Activated T-helper 2 cell treated with anti-CD3 and anti-CD28 coated beads, Interferon-gamma antibody, Interleukin-2, Interleukin-4, amounts not matched to agents 10 μg/mL and 5 μg/mL and 100 μg/mL, durations not matched to agents 14 hours and 24 hours and 36 hours (primary cell): ENCODE results near the gene PNLIPRP1. TPM values are rescaled to one million over a fixed set of nuclear protein-coding genes. Genes with fewer than 3 reads are reported as not detected.

ENCODE experiments used
- DNase-seq: peaks from one replicate; pipeline ENCODE4 v3.0.0; 2021; ENCODE audit warnings: low spot score
- H3K27ac Mint-ChIP-seq: one replicate; pipeline ENCODE4 v1.8.0; 2021; ENCODE audit warnings: mixed read lengths
- H3K27me3 Mint-ChIP-seq: one replicate; pipeline ENCODE4 v1.8.0; 2021; ENCODE audit warnings: low read depth, mixed read lengths
- H3K36me3 Mint-ChIP-seq: one replicate; pipeline ENCODE4 v1.8.0; 2021; ENCODE audit warnings: low read depth, mixed read lengths
- H3K4me1 Mint-ChIP-seq: one replicate; pipeline ENCODE4 v1.8.0; 2021; ENCODE audit warnings: low read depth, mixed read lengths
- H3K4me3 Mint-ChIP-seq: one replicate; pipeline ENCODE4 v1.8.0; 2021; ENCODE audit warnings: low read depth, mild to moderate bottlenecking, moderate library complexity, mixed read lengths
- H3K9me3 Mint-ChIP-seq: one replicate; pipeline ENCODE4 v1.8.0; 2021; ENCODE audit warnings: mixed read lengths
- intact Hi-C: fragments of 100-400 bp; cut with micrococcal nuclease; formaldehyde crosslinking; loops from one replicate; pipeline ENCODE4 v1.15.1; 2023
- total RNA-seq: library from RNA; stranded (reverse); gene quantifications from 2 replicates; pipeline ENCODE4 v1.2.3, GENCODE V29; 2022

Gene PNLIPRP1
- total RNA-seq, 1 donor from 2014 or later: not detected

DNA sequence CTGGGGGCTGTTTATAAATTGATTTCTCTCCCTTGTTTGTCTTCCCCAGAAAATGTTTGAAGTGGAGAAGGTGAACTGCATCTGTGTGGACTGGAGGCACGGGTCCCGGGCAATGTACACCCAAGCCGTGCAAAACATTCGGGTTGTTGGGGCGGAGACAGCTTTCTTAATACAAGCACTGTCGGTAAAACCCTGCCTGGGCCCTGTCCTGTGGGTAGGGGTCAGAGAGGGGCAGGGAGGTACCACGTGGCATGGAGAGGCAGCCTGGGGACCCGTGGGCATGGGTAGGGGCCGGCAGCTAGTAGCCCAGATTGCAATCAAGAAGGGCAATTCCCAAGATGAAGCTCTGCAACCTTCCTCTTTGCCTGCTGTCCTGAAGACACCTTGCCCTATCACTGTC is 36.1 kb downstream of the PNLIPRP1 start:
- H3K4me3 Mint-ChIP-seq: no peak overlapping the region
- intact Hi-C loops: no loop called here
- no peaks in the 10 kb centered on the region for H3K4me1 Mint-ChIP-seq
- H3K36me3 Mint-ChIP-seq: no peaks in the 10 kb centered on the region
- DNase-seq: no peak
- no peaks in the 10 kb centered on the region for H3K9me3 Mint-ChIP-seq
- no peak overlapping the region for H3K27ac Mint-ChIP-seq
- peaks cover 8% of the 10 kb centered on the region for H3K27me3 Mint-ChIP-seq

DNA sequence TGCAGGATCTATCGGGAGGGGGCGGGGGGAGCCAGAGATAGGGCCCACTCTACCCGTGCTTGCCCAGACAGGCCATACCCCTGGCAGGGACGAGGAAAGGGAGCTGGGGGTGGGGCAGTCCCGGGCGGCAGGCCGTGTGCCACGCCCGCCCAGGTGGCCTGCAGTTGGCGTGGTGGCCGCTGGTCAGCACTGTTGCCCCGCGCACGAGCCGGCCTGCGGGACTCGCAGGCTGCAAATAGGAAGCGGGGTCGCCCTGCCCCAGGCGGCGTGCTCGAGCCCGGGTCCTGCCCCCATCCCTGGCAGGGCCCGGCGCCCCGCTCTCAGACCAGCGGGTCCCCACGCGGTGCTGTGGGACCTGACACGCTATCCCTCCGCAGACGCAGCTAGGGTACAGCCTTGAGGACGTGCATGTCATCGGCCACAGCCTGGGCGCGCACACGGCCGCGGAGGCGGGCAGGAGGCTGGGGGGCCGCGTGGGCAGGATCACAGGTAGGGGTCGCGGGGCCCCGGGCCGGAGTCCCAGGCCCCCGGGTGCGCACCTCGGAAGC is 36.7 kb downstream of the PNLIPRP1 start:
- intact Hi-C loops: no loop called here
- H3K4me1 Mint-ChIP-seq: no peaks in the 10 kb centered on the region
- DNase-seq: no peak
- no peaks in the 10 kb centered on the region for H3K36me3 Mint-ChIP-seq
- peaks cover 8% of the 10 kb centered on the region for H3K27me3 Mint-ChIP-seq
- no peak overlapping the region for H3K4me3 Mint-ChIP-seq
- H3K9me3 Mint-ChIP-seq: no peaks in the 10 kb centered on the region
- no peak overlapping the region for H3K27ac Mint-ChIP-seq

DNA sequence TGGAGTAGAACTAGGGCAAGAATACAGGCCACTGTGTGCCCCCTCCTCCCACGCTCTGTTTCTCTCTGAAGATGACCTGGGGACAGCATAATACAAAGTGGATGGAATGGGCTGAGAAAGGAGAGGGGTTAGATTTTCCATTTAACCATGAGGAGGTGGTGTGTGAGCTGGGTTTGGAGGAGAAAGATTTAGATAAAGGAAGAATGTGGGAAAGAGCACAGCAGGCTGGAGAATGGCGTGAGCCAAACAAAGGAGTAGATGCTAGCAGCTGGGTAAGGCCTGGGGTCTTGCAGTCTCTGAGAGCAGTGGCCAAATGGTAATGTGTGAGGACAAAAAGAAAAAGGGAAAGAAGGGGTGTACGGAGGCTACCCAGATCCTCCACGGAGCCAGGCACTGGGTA is 38.6 kb downstream of the PNLIPRP1 start:
- intact Hi-C loops: no loop called here
- Mint-ChIP-seq H3K4me1 (no peaks in the 10 kb centered on the region), H3K9me3 (no peaks in the 10 kb centered on the region), H3K4me3 (no peak overlapping the region), H3K36me3 (no peaks in the 10 kb centered on the region), H3K27me3 (peaks cover 8% of the 10 kb centered on the region), H3K27ac (no peak overlapping the region)
- DNase-seq: no peak

DNA sequence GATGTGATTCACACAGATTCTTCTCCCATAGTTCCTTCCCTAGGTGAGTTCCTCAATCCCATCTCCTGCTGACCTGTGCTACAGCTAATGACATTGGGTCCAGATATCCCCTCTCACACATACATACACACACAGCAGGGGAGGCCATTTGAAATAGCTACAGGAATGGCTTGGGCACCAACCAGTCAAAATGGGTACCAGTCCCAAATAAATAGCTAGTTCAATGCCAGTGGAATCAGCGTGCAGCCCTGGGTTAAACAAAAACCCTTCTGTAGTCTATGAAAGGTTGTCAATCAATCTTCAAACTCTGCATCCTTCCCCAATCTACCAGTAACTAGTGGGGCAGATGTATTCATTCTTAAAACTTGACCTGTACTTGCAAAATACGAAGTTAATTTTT is 39.3 kb downstream of the PNLIPRP1 start:
- no peaks in the 10 kb centered on the region for H3K9me3 Mint-ChIP-seq
- intact Hi-C loops: no loop called here
- H3K27ac Mint-ChIP-seq: no peak overlapping the region
- H3K4me3 Mint-ChIP-seq: no peak overlapping the region
- no peaks in the 10 kb centered on the region for H3K4me1 Mint-ChIP-seq
- H3K27me3 Mint-ChIP-seq: peaks cover 8% of the 10 kb centered on the region
- H3K36me3 Mint-ChIP-seq: no peaks in the 10 kb centered on the region
- no peak for DNase-seq

DNA sequence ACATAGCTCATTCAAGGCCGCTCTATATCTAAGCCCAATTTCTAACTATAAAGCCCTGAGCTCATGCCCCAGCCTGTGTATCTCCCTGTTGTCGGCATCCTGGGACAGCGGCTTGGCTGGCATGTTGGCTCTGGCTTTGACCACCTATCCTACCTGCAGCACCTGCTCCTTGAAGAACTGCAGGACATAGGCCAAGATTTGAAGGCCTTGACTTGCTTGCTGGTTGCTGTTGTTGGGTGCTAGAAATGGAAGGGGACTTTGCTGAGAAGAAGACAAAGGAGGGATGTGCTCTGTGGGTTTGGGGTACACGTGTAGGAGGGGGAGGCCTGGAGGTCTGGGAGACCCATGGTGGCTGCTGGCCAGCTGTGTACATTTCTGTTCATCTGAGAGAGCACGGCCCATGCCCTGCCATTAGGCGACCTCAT is 41.1 kb downstream of the PNLIPRP1 start:
- intact Hi-C loops: no loop called here
- no peaks in the 10 kb centered on the region for H3K4me1 Mint-ChIP-seq

DNA sequence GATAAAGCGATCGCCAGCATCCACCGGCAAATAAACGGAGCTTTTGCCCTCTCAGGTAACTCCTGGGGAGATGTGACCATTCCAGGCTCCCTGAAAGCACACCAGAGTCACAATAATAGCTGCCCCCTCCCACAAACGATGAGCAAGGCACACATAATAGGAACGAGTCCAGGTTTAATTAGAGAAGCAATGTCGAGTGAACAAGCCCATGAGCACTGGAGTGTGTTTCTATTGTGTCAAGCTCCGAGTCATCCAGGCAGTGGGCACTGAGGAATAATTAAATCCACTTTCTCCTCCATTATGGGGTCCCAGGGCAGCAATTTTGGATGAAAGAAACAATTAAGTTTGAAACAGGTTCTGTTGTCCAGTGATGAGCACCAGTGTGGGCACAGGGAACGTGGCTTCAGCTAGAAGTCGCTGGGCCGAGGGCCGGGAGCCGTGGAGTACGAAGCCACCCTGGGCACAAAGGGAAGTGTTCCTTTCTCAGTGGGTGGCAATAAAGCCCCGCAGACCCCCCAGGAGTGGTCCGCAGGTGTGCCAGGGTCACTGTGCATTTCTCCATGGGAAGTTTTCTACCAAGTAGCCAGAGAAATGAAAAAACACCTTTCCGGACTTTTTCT is 41.9 kb downstream of the PNLIPRP1 start:
- H3K9me3 Mint-ChIP-seq: no peaks in the 10 kb centered on the region
- H3K4me3 Mint-ChIP-seq: no peak overlapping the region
- peaks cover 8% of the 10 kb centered on the region for H3K27me3 Mint-ChIP-seq
- no peaks in the 10 kb centered on the region for H3K36me3 Mint-ChIP-seq
- no peak for DNase-seq
- no peak overlapping the region for H3K27ac Mint-ChIP-seq
- intact Hi-C loops: no loop called here
- H3K4me1 Mint-ChIP-seq: no peaks in the 10 kb centered on the region

More for the DNA sequence above, 41.1 kb downstream of the PNLIPRP1 start:
- H3K27me3 Mint-ChIP-seq: peaks cover 8% of the 10 kb centered on the region
- H3K4me3 Mint-ChIP-seq: no peak overlapping the region
- no peak for DNase-seq
- no peak overlapping the region for H3K27ac Mint-ChIP-seq
- no peaks in the 10 kb centered on the region for H3K36me3 Mint-ChIP-seq
- no peaks in the 10 kb centered on the region for H3K9me3 Mint-ChIP-seq

DNA sequence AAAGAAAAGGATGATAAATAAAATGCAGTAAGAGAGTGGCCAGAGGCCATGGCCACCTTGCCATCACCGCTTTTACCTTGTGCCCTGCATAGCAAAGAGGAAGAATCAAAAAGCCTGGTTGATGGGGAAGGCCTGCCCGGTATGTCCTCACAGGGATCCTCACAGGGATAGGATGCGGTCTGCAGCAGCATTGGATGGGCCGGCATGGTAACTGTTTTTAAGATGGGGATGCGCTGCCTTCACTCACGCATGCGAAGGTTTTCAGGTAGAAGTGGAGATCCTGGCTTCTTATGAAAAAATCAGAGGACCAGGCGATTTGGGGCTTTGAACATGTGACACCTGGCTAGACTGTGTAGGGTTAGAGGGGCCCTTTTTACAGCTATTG is 42.4 kb downstream of the PNLIPRP1 start:
- no peaks in the 10 kb centered on the region for H3K4me1 Mint-ChIP-seq
- intact Hi-C loops: no loop called here
- H3K36me3 Mint-ChIP-seq: no peaks in the 10 kb centered on the region
- H3K4me3 Mint-ChIP-seq: no peak overlapping the region
- H3K27ac Mint-ChIP-seq: no peak overlapping the region
- peaks cover 7% of the 10 kb centered on the region for H3K27me3 Mint-ChIP-seq
- H3K9me3 Mint-ChIP-seq: no peaks in the 10 kb centered on the region
- no peak for DNase-seq

DNA sequence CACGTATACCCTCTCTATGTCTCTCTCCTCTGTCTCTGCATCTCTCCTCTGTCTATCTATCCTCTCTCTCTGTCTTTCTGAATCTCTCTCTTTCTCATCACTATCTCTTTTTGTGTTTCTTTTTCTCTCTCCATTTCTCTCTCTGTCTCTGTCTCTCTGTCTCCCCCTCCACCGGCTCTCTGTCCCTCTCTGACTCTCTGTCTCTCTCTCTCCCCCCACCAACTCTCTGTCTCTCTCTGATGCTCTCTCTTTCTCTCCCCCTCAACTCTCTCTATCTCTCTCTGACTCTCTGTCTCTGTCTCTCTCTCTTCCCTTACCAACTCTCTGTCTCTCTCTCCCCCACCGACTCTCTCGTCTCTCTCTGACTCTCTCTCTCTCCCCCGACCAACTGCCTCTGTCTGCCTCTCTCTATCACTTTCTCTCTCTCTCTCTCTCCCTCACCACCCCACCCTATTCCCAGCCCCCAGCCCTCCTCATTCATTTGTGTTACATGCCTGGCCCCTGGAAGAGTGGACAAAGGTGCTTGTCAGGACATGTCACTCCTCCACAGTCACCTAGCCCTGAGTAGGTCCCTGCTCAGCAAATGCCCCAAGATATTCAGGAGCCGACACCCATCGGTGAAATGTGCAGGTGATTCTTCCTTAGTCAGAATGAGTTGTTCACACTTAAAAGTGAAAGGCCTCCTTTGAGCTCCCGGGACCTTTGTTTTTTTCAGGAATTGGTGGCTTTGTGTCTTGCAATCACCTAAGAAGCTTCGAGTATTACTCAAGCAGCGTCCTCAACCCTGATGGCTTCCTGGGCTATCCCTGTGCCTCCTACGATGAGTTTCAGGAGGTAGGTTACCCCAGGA is 43.6 kb downstream of the PNLIPRP1 start:
- no peak for DNase-seq
- H3K27ac Mint-ChIP-seq: no peak overlapping the region
- H3K9me3 Mint-ChIP-seq: no peaks in the 10 kb centered on the region
- intact Hi-C loops: no loop called here
- no peaks in the 10 kb centered on the region for H3K36me3 Mint-ChIP-seq
- H3K4me1 Mint-ChIP-seq: no peaks in the 10 kb centered on the region
- H3K4me3 Mint-ChIP-seq: no peak overlapping the region
- peaks cover 1% of the 10 kb centered on the region for H3K27me3 Mint-ChIP-seq

DNA sequence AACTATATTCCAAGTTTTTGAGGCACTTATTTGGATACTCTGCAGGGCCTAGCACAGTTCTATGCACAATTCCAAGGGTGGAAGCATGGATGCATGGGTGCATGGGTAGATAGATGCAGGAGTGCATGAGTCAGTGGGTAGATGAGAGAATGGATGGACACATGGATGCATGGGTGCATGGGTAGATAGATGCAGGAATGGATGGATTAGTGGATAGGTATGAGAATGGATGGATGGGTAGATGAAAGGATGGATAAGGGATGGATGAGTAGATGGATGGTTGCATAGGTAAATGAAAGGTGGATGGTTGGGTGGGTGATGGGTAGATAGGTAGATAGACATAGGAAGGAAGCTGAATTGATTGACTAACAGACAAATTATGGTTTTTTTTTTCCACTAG is 45.6 kb downstream of the PNLIPRP1 start:
- Mint-ChIP-seq H3K27ac (no peak overlapping the region), H3K9me3 (no peaks in the 10 kb centered on the region), H3K4me1 (no peaks in the 10 kb centered on the region), H3K27me3 (no peaks in the 10 kb centered on the region), H3K36me3 (no peaks in the 10 kb centered on the region), H3K4me3 (no peak overlapping the region)
- intact Hi-C loops: no loop called here
- no peak for DNase-seq

DNA sequence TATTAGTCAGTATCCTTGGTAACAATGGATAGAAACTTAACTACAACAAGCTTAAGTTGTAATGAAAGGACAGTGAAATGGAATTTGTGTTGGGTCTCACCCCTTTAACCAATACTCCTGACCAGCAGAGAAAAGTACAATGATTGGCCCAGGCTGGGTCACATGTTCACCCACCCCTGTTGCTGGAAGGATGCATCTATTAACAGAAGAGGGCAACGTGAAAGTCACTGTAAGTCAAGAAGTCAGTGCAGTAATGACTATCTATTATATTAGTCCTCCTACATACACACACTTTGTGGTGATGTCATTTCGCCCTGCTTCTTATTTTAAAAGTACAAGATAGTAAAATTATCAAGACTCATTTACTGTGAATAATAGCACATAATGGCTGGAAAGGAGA is 46.2 kb downstream of the PNLIPRP1 start:
- no peaks in the 10 kb centered on the region for H3K4me1 Mint-ChIP-seq
- H3K9me3 Mint-ChIP-seq: no peaks in the 10 kb centered on the region
- intact Hi-C loops: no loop called here

DNA sequence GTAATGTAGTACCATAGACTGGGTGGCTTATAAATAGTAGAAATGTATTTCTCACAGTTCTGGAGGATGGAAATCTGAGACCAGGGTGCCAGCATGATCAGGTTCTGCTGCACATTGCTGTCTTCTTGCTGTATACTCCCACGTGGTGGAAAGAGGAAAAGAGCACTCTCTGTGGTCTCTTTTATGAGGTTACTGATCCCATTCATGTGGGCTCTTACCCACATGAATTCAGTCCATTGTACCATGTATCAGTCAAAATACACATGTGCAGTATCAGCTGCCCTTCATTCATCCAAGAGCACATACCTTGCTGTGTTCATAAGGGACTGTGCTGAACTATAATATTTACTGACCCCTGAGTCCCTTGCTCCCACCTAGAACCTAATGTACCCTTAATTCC is 47.1 kb downstream of the PNLIPRP1 start:
- Mint-ChIP-seq H3K36me3 (no peaks in the 10 kb centered on the region), H3K4me1 (no peaks in the 10 kb centered on the region), H3K27me3 (no peaks in the 10 kb centered on the region), H3K27ac (no peak overlapping the region), H3K4me3 (no peak overlapping the region), H3K9me3 (no peaks in the 10 kb centered on the region)
- DNase-seq: no peak
- intact Hi-C loops: no loop called here

More for the DNA sequence above, 46.2 kb downstream of the PNLIPRP1 start:
- no peak overlapping the region for H3K4me3 Mint-ChIP-seq
- H3K27me3 Mint-ChIP-seq: no peaks in the 10 kb centered on the region
- no peak for DNase-seq
- H3K36me3 Mint-ChIP-seq: no peaks in the 10 kb centered on the region
- H3K27ac Mint-ChIP-seq: no peak overlapping the region

DNA sequence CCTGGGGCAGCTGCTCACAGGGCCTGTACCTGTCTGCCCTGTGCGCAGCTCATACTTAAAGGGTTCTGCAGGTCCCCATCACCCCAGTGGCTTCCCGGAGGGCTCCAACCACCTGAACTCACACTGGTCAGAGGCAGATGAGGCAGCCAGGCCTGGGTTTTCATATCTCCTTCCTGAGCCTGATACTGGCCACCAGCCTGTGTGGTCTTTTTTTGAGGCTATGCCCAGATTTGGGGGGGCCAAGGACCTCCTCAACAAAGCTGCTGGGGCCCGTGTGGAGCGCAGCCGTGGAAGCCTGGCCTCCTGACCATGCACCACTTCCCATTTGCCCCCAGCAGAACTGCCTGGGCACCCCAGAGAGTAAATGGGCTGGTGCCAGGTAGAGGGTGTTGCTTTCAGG is 55.7 kb downstream of the PNLIPRP1 start:
- DNase-seq: no peak
- H3K4me3 Mint-ChIP-seq: no peak overlapping the region
- no peaks in the 10 kb centered on the region for H3K27me3 Mint-ChIP-seq
- H3K36me3 Mint-ChIP-seq: no peaks in the 10 kb centered on the region
- no peaks in the 10 kb centered on the region for H3K4me1 Mint-ChIP-seq
- H3K9me3 Mint-ChIP-seq: no peaks in the 10 kb centered on the region
- intact Hi-C loops: no loop called here
- no peak overlapping the region for H3K27ac Mint-ChIP-seq

DNA sequence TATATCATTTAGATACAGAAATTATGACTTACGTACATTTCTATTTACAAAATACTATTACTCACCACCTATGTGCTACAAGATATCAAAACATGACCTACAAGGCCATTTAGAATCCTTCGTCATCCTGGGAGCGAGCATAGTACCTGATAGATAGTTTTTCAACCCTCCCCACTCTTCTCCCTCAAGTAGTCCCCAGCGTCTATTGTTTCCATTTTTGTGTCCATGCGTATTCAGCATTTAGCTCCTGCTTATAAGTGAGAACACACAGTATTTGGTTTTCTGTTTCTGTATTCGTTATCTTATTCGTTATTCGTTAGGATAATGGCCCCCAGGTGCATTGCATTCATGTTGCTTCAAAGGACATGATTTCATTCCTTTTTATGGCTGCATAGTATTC is 58.1 kb downstream of the PNLIPRP1 start:
- Mint-ChIP-seq H3K36me3 (no peaks in the 10 kb centered on the region), H3K27me3 (peaks cover 3% of the 10 kb centered on the region), H3K4me3 (no peak overlapping the region), H3K9me3 (no peaks in the 10 kb centered on the region), H3K27ac (no peak overlapping the region), H3K4me1 (no peaks in the 10 kb centered on the region)
- DNase-seq: no peak
- intact Hi-C loops: no loop called here
